PC-9 (cell line): Measurements from ENCODE around the gene HELZ. TPM values are rescaled to one million over a fixed set of nuclear protein-coding genes. Genes with fewer than 3 reads are reported as not detected.
A peak's percentile ranks its signal among the peaks of the same experiment; 100 is the strongest.

ENCODE experiments used
- BruUV-seq: library from RNA; stranded (reverse); fragments of 400-500 nt; replicated peaks from 2 replicates; lab custom pipeline; 2021; lab: Mats Ljungman, UMichigan
- CTCF ChIA-PET: fragments of 300-600 bp; sonication (Branson Sonifier 250); formaldehyde crosslinking; loops from one replicate; lab custom pipeline; 2022; ENCODE audit warnings: antibody characterized with exemption; lab: Charles Lee
- POLR2A ChIA-PET: fragments of 300-600 bp; sonication (Branson Sonifier 250); formaldehyde crosslinking; loops from one replicate; lab custom pipeline; 2022; ENCODE audit warnings: antibody characterized with exemption; ENCODE audit not compliant: unreplicated experiment; lab: Charles Lee
- DNase-seq, 2 experiments: peaks; one replicate each; pipeline versions ENCODE4 v3.0.0 to v3.0.0-alpha.2; 2015 to 2022; ENCODE audit warnings: mixed read lengths in 1 of 2
- H2AFZ ChIP-seq: fragments of 200-600 bp; sonication (generic); 2 replicates; pipeline ENCODE4 v1.8.1; 2017; ENCODE audit warnings: antibody characterized with exemption
- H3F3A ChIP-seq: fragments of 200-600 bp; sonication (generic); 2 replicates; pipeline ENCODE4 v1.8.1; 2017; ENCODE audit warnings: antibody characterized with exemption, mild to moderate bottlenecking, low read depth; ENCODE audit not compliant: insufficient read depth
- H3K27ac ChIP-seq: fragments of 200-600 bp; sonication (generic); 2 replicates; pipeline ENCODE4 v1.6.1; 2016; ENCODE audit warnings: mixed run types
- H3K27me3 ChIP-seq: fragments of 200-600 bp; sonication (generic); 2 replicates; pipeline ENCODE4 v1.6.1; 2016; ENCODE audit warnings: low read depth, mixed run types; ENCODE audit not compliant: insufficient read depth
- H3K36me3 ChIP-seq: fragments of 200-600 bp; sonication (generic); 2 replicates; pipeline ENCODE4 v1.6.1; 2016; ENCODE audit warnings: low read depth, mixed run types
- H3K4me1 ChIP-seq: fragments of 200-600 bp; sonication (generic); replicated peaks from 2 replicates; pipeline ENCODE4 v1.6.1; 2016; ENCODE audit warnings: mixed run types; ENCODE audit not compliant: insufficient read depth
- H3K4me2 ChIP-seq: fragments of 200-600 bp; sonication (generic); 2 replicates; pipeline ENCODE4 v1.6.1; 2017; ENCODE audit warnings: mixed run types
- H3K4me3 ChIP-seq: fragments of 200-600 bp; sonication (generic); 2 replicates; pipeline ENCODE4 v1.6.1; 2016; ENCODE audit warnings: mixed run types
- H3K79me2 ChIP-seq: fragments of 200-600 bp; sonication (generic); 2 replicates; pipeline ENCODE4 v1.6.1; 2017; ENCODE audit warnings: low read depth, mixed run types
- H3K9me2 ChIP-seq: fragments of 200-600 bp; sonication (generic); 2 replicates; pipeline ENCODE4 v1.8.1; 2017; ENCODE audit warnings: mild to moderate bottlenecking; ENCODE audit not compliant: insufficient read depth
- H3K9me3 ChIP-seq: fragments of 200-600 bp; sonication (generic); 2 replicates; pipeline ENCODE4 v1.8.1; 2016; ENCODE audit warnings: low read depth; ENCODE audit not compliant: insufficient read depth
- H4K20me1 ChIP-seq: fragments of 200-600 bp; sonication (generic); 2 replicates; pipeline ENCODE4 v1.8.1; 2017; ENCODE audit not compliant: insufficient read depth
- CTCF ChIP-seq: fragments of 200-600 bp; sonication (generic); conservative IDR thresholded peaks from 2 replicates; pipeline ENCODE4 v1.6.1; 2017; ENCODE audit warnings: mixed run types, antibody characterized with exemption, mild to moderate bottlenecking, moderate library complexity
- EZH2 ChIP-seq: fragments of 200-600 bp; sonication (generic); IDR thresholded peaks from 2 replicates; pipeline ENCODE4 v1.8.0; 2017; ENCODE audit warnings: antibody characterized with exemption, low read depth
- intact Hi-C: fragments of 100-400 bp; cut with micrococcal nuclease; formaldehyde crosslinking; loops from one replicate; pipeline ENCODE4 v1.10.0; 2022; ENCODE audit not compliant: unreplicated experiment
- total RNA-seq: library from RNA; stranded (reverse); gene quantifications from 2 replicates; pipeline ENCODE4 v1.2.3, GENCODE V29; 2021

The HELZ gene
- total RNA-seq, 1 experiment from 2014 or later, result 38.0 TPM

- Histone ChIP-seq H3K36me3 (0 out of 2 replicates have a peak, but pooled peaks cover 7% of the 10 kb centered on the region), H3K4me2 (no peak overlapping the region), H3K4me3 (no peak overlapping the region), H2AFZ (no peak overlapping the region), H3K4me1 (no peaks in the 10 kb centered on the region), H3K79me2 (no peaks in the 10 kb centered on the region), H3K9me2 (no peaks in the 10 kb centered on the region), H3K27ac (no peak overlapping the region), H3K9me3 (no peaks in the 10 kb centered on the region), H3F3A (no peaks in the 10 kb centered on the region), H3K27me3 (no peaks in the 10 kb centered on the region), H4K20me1 (peaks cover 6% of the 10 kb centered on the region; the same call in 1 of the 2 replicates)
- BruUV-seq, result no TSS peak
- no peak for DNase-seq
- ChIA-PET POLR2A (no interaction called here), CTCF (no interaction called here)
- intact Hi-C loops, result no loop called here
- TF ChIP-seq CTCF (no peak), EZH2 (no peak)
Observed at GRCh38 chr17:67196422-67196821, 48.6 kb downstream of the HELZ start.

- Histone ChIP-seq H3K79me2 (no peaks in the 10 kb centered on the region), H3K4me3 (no peak overlapping the region), H3K9me3 (no peaks in the 10 kb centered on the region), H3F3A (no peaks in the 10 kb centered on the region), H3K27ac (no peak overlapping the region), H4K20me1 (no peaks in the 10 kb centered on the region), H3K9me2 (no peaks in the 10 kb centered on the region), H3K4me2 (no peak overlapping the region), H3K27me3 (no peaks in the 10 kb centered on the region), H3K36me3 (no peaks in the 10 kb centered on the region), H2AFZ (no peak overlapping the region), H3K4me1 (no peaks in the 10 kb centered on the region)
- no TSS peak for BruUV-seq
- ChIA-PET POLR2A (no interaction called here), CTCF (no interaction called here)
- TF ChIP-seq CTCF (no peak), EZH2 (no peak)
- intact Hi-C loops, result no loop called here
- peak in 1 of 2 experiments; percentile 5 for DNase-seq
Observed at GRCh38 chr17:67194134-67194533, 50.9 kb downstream of the HELZ start.

GRCh38 chr17:67187927-67188326, 57.1 kb downstream of the HELZ start:
- TF ChIP-seq CTCF (no peak), EZH2 (no peak)
- Histone ChIP-seq H3K4me2 (no peak overlapping the region), H3F3A (no peaks in the 10 kb centered on the region), H3K27ac (no peak overlapping the region), H3K27me3 (no peaks in the 10 kb centered on the region), H3K79me2 (no peaks in the 10 kb centered on the region), H3K9me2 (no peaks in the 10 kb centered on the region; the same call in 1 of the 2 replicates), H4K20me1 (no peaks in the 10 kb centered on the region), H3K9me3 (no peaks in the 10 kb centered on the region), H3K4me3 (no peak overlapping the region), H3K36me3 (peaks cover 21% of the 10 kb centered on the region; the same call in 1 of the 2 replicates), H2AFZ (no peak overlapping the region), H3K4me1 (no peaks in the 10 kb centered on the region)
- intact Hi-C loops, result no loop called here
- CTCF ChIA-PET, result no interaction called here
- DNase-seq, result no peak
- POLR2A ChIA-PET, result interaction anchor here (0.6 kb wide), 1 partner anchor 184 kb away, joined by 3 read pairs; no protein-coding TSS in a partner anchor
- BruUV-seq, result no TSS peak
